ENCODE measurements around the gene PATZ1. TPM values are rescaled to one million over a fixed set of nuclear protein-coding genes. Genes with fewer than 3 reads are reported as not detected.
"Not testable (repeated sequence)": the region's sequence is repeated elsewhere in the genome, so short reads cannot be mapped to it uniquely, and the experiment has no call there.

Gene PATZ1
- total RNA-seq, result 10 to 100 TPM in 1 of 2 donors, 1 to 10 TPM in 1; 9.2 to 15.5 TPM

- Histone ChIP-seq H3K4me1 (peaks cover 0 to 52% of the 10 kb centered on the region in 2 donors), H3K27me3 (no peaks in the 10 kb centered on the region), H3K27ac (peak within 1 kb of the TSS; percentile 91 to 94), H3K4me3 (peak within 1 kb of the TSS; percentile 61 to 77), H3K36me3 (peaks cover 13% of the 10 kb centered on the region), H3K9me3 (no peaks in the 10 kb centered on the region)
- no peak for DNase-seq (ENCODE audit: low spot score)
- no peak for TF ChIP-seq CTCF (IDR thresholded peaks at IDR 0.05)
Observed at GRCh38 chr22:31346255-31346732, at the start of gene PATZ1. Gene PATZ1, minus strand, starts transcription at chr22:31346346. Its CDS starts 744 bp downstream, at chr22:31345602.

DNA sequence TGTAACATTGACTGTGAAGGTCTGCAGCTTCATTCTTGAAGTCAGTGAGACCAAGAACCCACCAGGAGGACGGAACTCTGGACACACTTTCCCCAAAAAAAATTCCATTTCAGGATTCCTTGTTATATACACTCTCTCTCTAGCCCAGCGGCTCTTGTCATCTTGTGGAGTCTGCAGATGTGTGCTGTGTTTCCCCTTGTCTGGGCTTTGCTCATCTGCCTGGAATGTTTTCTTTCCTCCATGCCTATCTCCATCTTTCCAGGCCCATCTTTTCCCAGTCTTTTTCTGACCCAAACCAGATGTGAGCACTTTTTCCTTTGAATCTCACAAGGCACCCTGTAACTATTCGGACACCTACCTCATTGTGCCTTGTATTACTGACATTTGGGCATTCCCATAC, 48.2 kb upstream of the PATZ1 start:
- Histone ChIP-seq H3K9me3 (no peaks in the 10 kb centered on the region), H3K36me3 (no peaks in the 10 kb centered on the region), H3K27ac (no peak overlapping the region), H3K4me1 (no peaks in the 10 kb centered on the region), H3K4me3 (no peak overlapping the region), H3K27me3 (no peaks in the 10 kb centered on the region)
- TF ChIP-seq CTCF (IDR thresholded peaks at IDR 0.05), result no peak
- DNase-seq (ENCODE audit: low spot score), result no peak

- Histone ChIP-seq H3K27me3 (no peaks in the 10 kb centered on the region), H3K4me1 (no peaks in the 10 kb centered on the region), H3K27ac (no peak overlapping the region), H3K4me3 (no peak overlapping the region), H3K36me3 (no peaks in the 10 kb centered on the region), H3K9me3 (no peaks in the 10 kb centered on the region)
- no peak for TF ChIP-seq CTCF (IDR thresholded peaks at IDR 0.05)
- DNase-seq (ENCODE audit: low spot score), result no peak
Observed at GRCh38 chr22:31393893-31394292, 47.7 kb upstream of the PATZ1 start.

GRCh38 chr22:31378651-31379050, 32.5 kb upstream of the PATZ1 start:
- not testable (repeated sequence) for H3K27me3 ChIP-seq; H3K36me3 ChIP-seq; DNase-seq (ENCODE audit: low spot score); H3K9me3 ChIP-seq; H3K4me1 ChIP-seq; H3K27ac ChIP-seq; H3K4me3 ChIP-seq

- no peak for DNase-seq (ENCODE audit: low spot score)
- H3K27me3 ChIP-seq, result no peaks in the 10 kb centered on the region
- no peaks in the 10 kb centered on the region for H3K36me3 ChIP-seq
- H3K9me3 ChIP-seq, result no peaks in the 10 kb centered on the region
- TF ChIP-seq CTCF (IDR thresholded peaks at IDR 0.05), result no peak
- H3K27ac ChIP-seq, result no peak overlapping the region
- H3K4me3 ChIP-seq, result no peak overlapping the region
- no peaks in the 10 kb centered on the region for H3K4me1 ChIP-seq
Observed at GRCh38 chr22:31378123-31378522, 32.0 kb upstream of the PATZ1 start.

- H3K27ac ChIP-seq, result no peak overlapping the region
- H3K4me1 ChIP-seq, result no peaks in the 10 kb centered on the region
- no peaks in the 10 kb centered on the region for H3K9me3 ChIP-seq
- DNase-seq (ENCODE audit: low spot score), result no peak
- no peak overlapping the region for H3K4me3 ChIP-seq
- H3K36me3 ChIP-seq, result no peaks in the 10 kb centered on the region
- no peak for TF ChIP-seq CTCF (IDR thresholded peaks at IDR 0.05)
- H3K27me3 ChIP-seq, result no peaks in the 10 kb centered on the region
Observed at GRCh38 chr22:31377612-31378011, 31.5 kb upstream of the PATZ1 start.

Measured in right atrium auricular region (tissue), 2 donors.